HG02943 (cell line): ENCODE measurements around the gene MANF.
"Not testable (repeated sequence)": the region's sequence is repeated elsewhere in the genome, so short reads cannot be mapped to it uniquely, and the experiment has no call there.

Experiments
- ATAC-seq: cut with Tn5 transposase; IDR thresholded peaks from one replicate; pipeline ENCODE4 v1.9.1; 2021; ENCODE audit warnings: mild to moderate bottlenecking, low read depth, moderate library complexity; ENCODE audit not compliant: unreplicated experiment

The MANF gene

GRCh38 chr3:51384726-51385473 lies at the start of gene MANF:
MANF (plus strand) TSS chr3:51385291; CDS start chr3:51385343, 52 bp downstream.
- ATAC-seq: peak; percentile 91

GRCh38 chr3:51336261-51336660 lies 48.8 kb upstream of the MANF start:
- ATAC-seq: no peak

DNA sequence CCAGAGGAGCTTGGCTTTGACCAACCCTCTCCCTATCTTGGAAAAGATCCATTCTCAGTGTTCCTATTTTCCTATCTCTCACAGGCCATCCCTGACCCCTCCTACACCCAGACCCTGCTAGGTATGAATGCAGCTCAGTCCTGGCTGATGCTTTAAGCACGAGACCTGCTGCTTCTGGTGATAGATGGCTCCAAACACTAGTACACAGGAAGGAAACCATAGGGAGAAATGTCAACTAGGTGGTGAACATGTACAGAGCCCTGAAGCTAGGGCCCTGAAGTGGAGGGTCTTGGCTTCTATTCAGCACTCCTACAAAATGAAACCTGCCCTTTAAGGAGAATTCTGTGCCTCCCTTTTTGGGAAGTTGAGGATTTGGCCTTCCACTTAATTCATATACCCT lies 47.4 kb upstream of the MANF start:
- no peak for ATAC-seq

GRCh38 chr3:51338632-51339031 lies 46.5 kb upstream of the MANF start:
- no peak for ATAC-seq

- ATAC-seq: no peak
Measured at GRCh38 chr3:51340013-51340829, 44.9 kb upstream of the MANF start.

GRCh38 chr3:51340989-51341636 lies 44.0 kb upstream of the MANF start:
- no peak for ATAC-seq

GRCh38 chr3:51343918-51344687 lies 41.0 kb upstream of the MANF start:
- ATAC-seq: no peak

DNA sequence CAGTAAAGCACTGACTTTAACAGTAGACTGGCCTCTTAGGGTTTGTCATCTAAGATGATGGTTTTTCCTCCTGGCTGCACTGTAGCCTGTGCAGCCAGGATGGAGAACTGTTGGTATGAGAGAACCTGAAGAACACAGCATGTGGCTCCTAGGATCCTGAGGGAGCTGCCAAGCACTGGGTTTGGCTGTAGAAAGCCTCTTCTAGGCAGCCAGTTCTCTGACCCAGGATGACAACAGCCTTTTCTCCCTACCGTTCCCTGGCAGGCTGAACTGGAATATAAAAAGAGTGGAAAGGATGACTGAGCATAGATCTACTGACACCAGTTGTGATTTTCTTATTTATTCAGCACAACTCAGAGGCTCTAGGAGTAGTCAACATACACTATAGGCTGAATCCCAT lies 34.3 kb upstream of the MANF start:
- ATAC-seq: no peak

DNA sequence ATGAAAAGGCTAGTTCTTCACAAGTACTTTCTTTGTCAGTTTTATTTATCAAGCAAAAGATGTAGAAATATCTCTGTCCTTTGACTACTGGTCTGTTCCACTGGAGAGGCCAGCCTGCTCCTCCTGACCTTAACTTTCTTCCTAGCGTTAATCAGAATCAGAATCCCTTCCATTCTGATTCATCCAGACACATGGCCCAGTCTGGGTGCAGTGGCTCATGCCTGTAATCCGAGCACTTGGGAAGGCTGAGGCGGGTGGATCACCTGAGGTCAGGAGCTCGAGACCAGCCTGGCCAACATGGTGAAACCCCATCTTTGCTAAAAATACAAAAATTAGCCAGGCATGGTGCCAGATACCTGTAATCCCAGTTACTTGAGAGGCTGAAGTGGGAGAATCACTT lies 32.0 kb upstream of the MANF start:
- ATAC-seq: no peak

DNA sequence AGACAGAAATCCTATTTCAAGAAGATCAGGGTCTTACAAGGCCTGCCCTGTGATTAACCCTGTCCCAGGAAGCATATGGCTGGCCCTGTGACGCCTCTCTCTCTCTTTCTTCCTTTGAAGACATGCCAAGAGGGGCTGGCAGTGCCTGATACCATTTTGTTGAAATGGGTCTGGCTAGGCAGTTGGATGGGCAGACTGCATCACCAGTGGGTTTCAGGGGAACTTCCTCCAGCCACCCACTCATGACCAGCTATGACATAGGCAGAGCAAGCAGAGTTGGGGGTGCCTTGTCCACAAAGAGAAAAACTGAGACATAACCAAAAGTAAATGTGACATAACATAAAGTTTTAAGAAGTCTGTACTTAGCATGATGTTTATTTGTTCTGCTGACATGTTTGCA lies 31.4 kb upstream of the MANF start:
- ATAC-seq: no peak

- no peak for ATAC-seq
Measured at GRCh38 chr3:51354172-51354571, 30.9 kb upstream of the MANF start.

DNA sequence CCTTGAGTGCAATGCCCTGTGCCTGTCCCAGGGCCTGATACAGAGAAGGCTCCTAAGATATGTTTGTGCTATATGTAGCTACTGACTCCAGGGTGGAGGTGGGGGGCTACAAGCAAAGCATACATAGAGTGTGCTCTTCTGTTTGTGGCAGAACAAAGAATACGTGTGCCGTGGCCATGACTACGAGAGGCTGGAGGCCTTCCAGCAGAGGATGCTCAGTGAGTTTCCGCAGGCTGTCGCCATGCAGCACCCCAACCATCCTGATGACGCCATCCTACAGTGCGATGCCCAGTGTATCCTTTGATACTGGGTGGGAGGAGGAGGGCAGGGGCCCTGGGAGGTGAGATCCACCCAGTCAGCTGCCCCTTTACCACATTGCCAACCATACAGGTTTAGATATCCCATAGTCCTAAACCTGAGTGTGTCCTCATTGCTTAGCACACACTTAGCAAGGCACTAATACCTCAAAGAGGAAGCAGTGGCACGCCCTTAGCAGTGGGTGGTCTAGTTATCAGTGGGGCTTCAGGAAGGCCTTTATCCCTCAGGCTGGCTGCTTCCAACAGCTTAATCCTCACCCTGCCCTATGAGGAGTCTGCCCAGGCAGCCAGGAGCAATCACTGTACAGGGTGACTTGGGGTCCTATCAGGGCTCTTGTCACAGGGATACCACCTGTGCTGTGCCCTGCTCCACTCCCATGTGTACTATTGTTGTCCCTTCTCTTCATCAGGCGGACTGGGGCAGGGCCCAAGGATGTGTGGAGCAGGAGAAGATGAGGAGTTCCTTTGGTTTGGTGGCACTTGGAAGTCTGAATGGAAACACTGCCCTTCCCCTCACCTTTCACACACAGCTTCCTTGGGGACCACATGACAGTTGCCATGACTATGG lies 30.1 kb upstream of the MANF start:
- ATAC-seq: no peak

DNA sequence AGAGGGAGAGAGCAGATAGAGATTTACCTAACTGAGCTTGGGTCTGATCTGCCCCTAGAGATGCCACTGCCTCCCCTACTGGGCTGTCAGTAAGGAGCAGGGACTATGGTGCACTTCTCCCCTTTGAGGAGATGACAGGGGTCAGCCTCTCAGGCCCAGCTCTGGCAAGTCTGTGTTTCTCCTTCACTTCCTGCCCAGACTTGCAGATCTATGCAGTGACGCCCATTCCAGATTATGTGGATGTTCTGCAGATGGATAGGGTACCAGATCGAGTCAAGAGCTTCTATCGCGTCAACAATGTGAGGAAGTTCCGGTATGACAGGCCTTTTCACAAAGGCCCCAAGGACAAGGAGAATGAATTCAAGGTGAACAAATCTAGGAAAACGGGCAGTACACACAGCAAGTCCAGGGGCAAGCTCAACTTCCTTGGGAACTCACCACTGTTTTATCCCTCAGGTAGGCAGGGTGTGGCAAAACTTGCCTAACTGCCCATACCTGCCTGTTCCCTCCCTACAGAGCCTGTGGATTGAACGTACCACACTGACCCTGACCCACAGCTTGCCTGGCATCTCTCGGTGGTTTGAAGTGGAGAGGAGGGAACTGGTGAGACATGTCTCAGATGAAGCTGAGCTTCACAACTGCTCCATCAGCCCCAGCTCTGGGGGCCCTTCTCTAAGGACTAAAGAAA lies 29.1 kb upstream of the MANF start:
- no peak for ATAC-seq

GRCh38 chr3:51357856-51358255 lies 27.2 kb upstream of the MANF start:
- ATAC-seq: no peak

GRCh38 chr3:51358981-51359380 lies 26.1 kb upstream of the MANF start:
- ATAC-seq: no peak

- ATAC-seq: no peak
Measured at GRCh38 chr3:51360806-51361205, 24.3 kb upstream of the MANF start.

DNA sequence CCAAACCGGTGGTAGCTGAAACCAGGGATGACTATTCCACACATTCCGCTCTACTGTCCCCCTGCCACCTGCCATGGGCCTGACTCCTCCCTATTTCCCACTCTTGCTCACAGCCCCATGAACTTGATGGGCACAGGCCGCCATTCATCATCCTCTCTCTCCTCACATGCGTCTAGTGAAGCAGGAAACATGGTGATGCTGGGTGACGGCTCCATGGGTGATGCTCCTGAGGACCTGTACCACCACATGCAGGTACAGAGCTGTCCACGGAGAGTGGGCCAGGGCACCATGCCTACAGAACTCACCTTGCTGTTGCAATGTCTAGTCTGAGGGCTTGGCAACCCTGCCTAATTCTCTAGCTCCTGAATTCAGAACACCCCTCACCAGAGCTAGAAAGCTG lies 23.3 kb upstream of the MANF start:
- no peak for ATAC-seq

DNA sequence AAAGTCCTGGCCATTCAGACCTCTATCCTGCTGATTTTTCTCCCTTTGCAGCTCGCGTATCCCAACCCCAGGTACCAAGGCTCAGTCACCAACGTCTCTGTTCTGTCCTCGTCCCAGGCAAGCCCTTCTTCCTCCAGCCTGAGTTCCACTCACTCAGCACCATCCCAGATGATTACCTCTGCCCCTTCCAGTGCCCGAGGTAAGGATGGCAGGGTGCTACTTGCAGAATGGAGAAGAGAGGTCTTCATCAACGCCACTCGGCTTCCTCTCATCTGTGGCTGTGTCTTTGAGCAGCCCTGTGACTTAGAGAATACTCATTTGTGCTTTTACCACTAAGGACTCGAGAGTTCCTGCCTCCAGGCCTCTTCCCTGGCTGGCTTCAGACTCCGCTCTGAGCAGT lies 22.6 kb upstream of the MANF start:
- no peak for ATAC-seq

GRCh38 chr3:51368276-51368675 lies 16.8 kb upstream of the MANF start:
- ATAC-seq: not testable (repeated sequence)
